CD4-positive, alpha-beta T cell treated with Interleukin-15 for 1 hour (primary cell): ENCODE results near the gene MRPS24.
"Not testable (repeated sequence)": the region's sequence is repeated elsewhere in the genome, so short reads cannot be mapped to it uniquely, and the experiment has no call there.

ENCODE experiments used
- DNase-seq: peaks from one replicate; pipeline ENCODE4 v3.0.0-alpha.2; 2020

MRPS24 gene

GRCh38 chr7:43830917-43831316 is 38.4 kb downstream of the MRPS24 start:
- DNase-seq = not testable (repeated sequence)

GRCh38 chr7:43825391-43825808 is 43.9 kb downstream of the MRPS24 start:
- no peak for DNase-seq

GRCh38 chr7:43824963-43825362 is 44.4 kb downstream of the MRPS24 start:
- no peak for DNase-seq

- not testable (repeated sequence) for DNase-seq
Measured at GRCh38 chr7:43824513-43824912, 44.8 kb downstream of the MRPS24 start.

- DNase-seq = no peak
Measured at GRCh38 chr7:43823941-43824340, 45.4 kb downstream of the MRPS24 start.

- not testable (repeated sequence) for DNase-seq
Measured at GRCh38 chr7:43823425-43823824, 45.9 kb downstream of the MRPS24 start.
